Hepatocyte (in vitro differentiated cells): ENCODE measurements around the gene HSPB9.

Experiments used
- CTCF ChIP-seq: fragments of 200-600 bp; sonication (generic); IDR thresholded peaks from 2 replicates; pipeline ENCODE4 v1.5.1; 2016; ENCODE audit warnings: antibody characterized with exemption, mild to moderate bottlenecking; ENCODE audit not compliant: poor library complexity
- EZH2 ChIP-seq: fragments of 200-600 bp; sonication (generic); IDR thresholded peaks from 2 replicates; pipeline ENCODE4 v1.6.1; 2016; ENCODE audit warnings: antibody characterized with exemption, mild to moderate bottlenecking, borderline replicate concordance
- EZH2phosphoT487 ChIP-seq: fragments of 200-600 bp; sonication (generic); IDR thresholded peaks from one replicate; pipeline ENCODE4 v1.6.1; 2018; ENCODE audit warnings: antibody characterized with exemption, mild to moderate bottlenecking, low read depth, moderate library complexity; ENCODE audit not compliant: unreplicated experiment, severe bottlenecking

GRCh38 chr17:42116705-42117396 is 5.8 kb upstream of the HSPB9 start:
- TF ChIP-seq CTCF (peak; percentile 88), EZH2 (no peak), EZH2phosphoT487 (no peak)
